HG03039 (cell line): ENCODE results near the gene COPS7A.

Source experiments
- ATAC-seq: cut with Tn5 transposase; IDR thresholded peaks from one replicate; pipeline ENCODE4 v1.9.1; 2021; ENCODE audit warnings: mild to moderate bottlenecking, moderate library complexity; ENCODE audit not compliant: unreplicated experiment

COPS7A gene

GRCh38 chr12:6768437-6768914 is 44.6 kb downstream of the COPS7A start:
- no peak for ATAC-seq

GRCh38 chr12:6768990-6769389 is 45.1 kb downstream of the COPS7A start:
- ATAC-seq: no peak

- ATAC-seq: no peak
These were observed 45.8 kb downstream of the COPS7A start for GRCh38 chr12:6769666-6770065.

- no peak for ATAC-seq
These were observed 46.2 kb downstream of the COPS7A start for GRCh38 chr12:6770094-6770493.

- ATAC-seq: no peak
These were observed 46.8 kb downstream of the COPS7A start for GRCh38 chr12:6770600-6770999.

- ATAC-seq: no peak
These were observed 47.2 kb downstream of the COPS7A start for GRCh38 chr12:6771091-6771495.

- ATAC-seq: no peak
These were observed 47.9 kb downstream of the COPS7A start for GRCh38 chr12:6771509-6772330.

- no peak for ATAC-seq
These were observed 48.5 kb downstream of the COPS7A start, which contains the start of gene LAG3 for GRCh38 chr12:6772331-6772695. LAG3 (plus strand) TSS chr12:6772520; CDS start chr12:6772853, 333 bp downstream.

- no peak for ATAC-seq
These were observed 49.1 kb downstream of the COPS7A start for GRCh38 chr12:6772726-6773589.

- ATAC-seq: no peak
These were observed 49.9 kb downstream of the COPS7A start for GRCh38 chr12:6773590-6774351.

- no peak for ATAC-seq
These were observed 50.7 kb downstream of the COPS7A start for GRCh38 chr12:6774499-6775062.

- ATAC-seq: no peak
These were observed 51.6 kb downstream of the COPS7A start for GRCh38 chr12:6775185-6776174.

GRCh38 chr12:6777386-6777785 is 53.5 kb downstream of the COPS7A start:
- no peak for ATAC-seq

- no peak for ATAC-seq
These were observed 54.3 kb downstream of the COPS7A start for GRCh38 chr12:6778217-6778573.

GRCh38 chr12:6778574-6779550 is 55.0 kb downstream of the COPS7A start:
- ATAC-seq: peak; percentile 75

- no peak for ATAC-seq
These were observed 56.0 kb downstream of the COPS7A start for GRCh38 chr12:6779708-6780432.

GRCh38 chr12:6780573-6780972 is 56.7 kb downstream of the COPS7A start:
- no peak for ATAC-seq
